NOMO-1 treated with dmso at 0.1 percent for 144 hours (cell line): ENCODE data around the gene NEURL4.
"Not testable (repeated sequence)": the region's sequence is repeated elsewhere in the genome, so short reads cannot be mapped to it uniquely, and the experiment has no call there.

ENCODE experiments used
- DNase-seq: peaks from one replicate; lab custom pipeline; 2025; ENCODE audit not compliant: unreplicated experiment; lab: John Stamatoyannopoulos, UW

The NEURL4 gene

GRCh38 chr17:7347630-7348477, 18.7 kb upstream of the NEURL4 start:
- no peak for DNase-seq

DNA sequence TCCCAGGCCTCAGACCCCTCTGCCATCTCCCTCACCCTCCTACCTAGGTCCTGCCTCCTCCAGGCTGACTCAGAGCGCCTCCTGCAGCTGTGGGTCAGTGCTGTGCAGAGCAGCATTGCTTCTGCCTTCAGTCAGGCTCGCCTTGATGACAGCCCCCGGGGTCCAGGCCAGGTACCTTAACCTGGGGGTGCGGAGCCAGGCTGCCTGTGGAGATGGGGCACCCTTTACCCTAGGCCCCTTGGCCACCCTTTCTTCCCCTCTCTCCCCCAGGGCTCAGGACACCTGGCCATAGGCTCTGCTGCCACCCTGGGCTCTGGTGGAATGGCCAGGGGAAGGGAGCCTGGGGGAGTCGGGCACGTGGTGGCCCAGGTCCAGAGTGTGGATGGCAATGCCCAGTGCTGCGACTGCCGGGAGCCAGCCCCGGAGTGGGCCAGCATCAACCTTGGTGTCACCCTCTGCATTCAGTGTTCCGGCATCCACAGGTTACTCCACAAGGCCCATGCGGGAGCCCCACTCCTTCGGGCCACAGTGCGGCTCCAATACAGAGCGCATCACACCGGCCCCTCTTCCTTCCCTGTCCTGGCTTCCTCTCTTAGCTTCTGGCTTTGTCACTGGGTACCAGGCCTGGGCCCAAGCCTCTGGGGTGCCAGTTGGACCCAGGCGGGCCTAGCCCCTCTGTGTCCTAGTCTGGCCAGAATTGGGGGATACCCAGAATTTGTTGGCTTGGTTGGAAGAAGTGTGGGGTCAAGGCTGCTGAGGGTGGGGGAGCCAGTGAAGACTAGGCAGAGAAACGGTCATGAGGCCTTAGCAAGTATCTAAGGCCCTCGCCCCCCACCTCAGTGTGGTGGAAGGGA, 17.9 kb upstream of the NEURL4 start:
- DNase-seq, result no peak

GRCh38 chr17:7343250-7343649, 14.1 kb upstream of the NEURL4 start:
- no peak for DNase-seq

DNA sequence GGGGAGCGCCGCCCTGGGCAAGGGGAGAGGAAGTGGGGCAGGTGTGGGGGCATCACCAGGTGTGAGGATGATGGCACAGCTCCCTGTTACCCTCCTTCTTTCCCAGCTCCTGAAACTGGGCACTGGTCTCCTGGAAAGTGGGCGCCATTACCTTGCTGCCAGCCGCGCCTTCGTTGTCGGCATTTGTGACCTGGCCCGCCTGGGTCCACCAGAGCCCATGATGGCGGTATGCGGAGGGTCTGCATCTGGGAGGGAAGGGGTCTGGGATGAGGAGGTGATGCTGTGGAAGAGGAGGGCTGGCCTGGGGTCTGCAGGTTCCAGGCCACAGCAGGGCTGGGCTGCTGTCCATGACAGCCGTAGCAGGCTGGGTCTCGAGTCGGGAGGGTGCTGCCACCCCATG, 12.7 kb upstream of the NEURL4 start:
- DNase-seq, result no peak

- DNase-seq, result no peak
These were observed 11.0 kb upstream of the NEURL4 start for GRCh38 chr17:7340179-7340578.

DNA sequence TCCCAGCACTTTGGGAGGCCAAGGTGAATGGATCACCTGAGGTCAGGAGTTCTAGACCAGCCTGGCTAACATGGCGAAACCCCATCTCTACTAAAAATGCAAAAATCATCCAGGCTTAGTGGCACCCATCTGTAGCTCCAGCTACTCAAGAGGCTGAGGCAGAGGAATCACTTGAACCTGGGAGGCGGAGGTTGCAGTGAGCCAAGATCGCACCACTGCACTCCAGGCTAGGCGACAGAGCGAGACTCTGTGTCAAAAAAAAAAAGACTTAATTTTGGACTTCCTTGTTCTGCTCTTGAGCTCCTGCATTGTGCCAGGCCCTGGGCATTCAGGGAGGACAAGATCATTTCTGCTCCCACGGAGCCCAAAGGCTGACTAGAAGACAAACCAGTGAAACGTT, 8.5 kb upstream of the NEURL4 start:
- DNase-seq, result not testable (repeated sequence)

DNA sequence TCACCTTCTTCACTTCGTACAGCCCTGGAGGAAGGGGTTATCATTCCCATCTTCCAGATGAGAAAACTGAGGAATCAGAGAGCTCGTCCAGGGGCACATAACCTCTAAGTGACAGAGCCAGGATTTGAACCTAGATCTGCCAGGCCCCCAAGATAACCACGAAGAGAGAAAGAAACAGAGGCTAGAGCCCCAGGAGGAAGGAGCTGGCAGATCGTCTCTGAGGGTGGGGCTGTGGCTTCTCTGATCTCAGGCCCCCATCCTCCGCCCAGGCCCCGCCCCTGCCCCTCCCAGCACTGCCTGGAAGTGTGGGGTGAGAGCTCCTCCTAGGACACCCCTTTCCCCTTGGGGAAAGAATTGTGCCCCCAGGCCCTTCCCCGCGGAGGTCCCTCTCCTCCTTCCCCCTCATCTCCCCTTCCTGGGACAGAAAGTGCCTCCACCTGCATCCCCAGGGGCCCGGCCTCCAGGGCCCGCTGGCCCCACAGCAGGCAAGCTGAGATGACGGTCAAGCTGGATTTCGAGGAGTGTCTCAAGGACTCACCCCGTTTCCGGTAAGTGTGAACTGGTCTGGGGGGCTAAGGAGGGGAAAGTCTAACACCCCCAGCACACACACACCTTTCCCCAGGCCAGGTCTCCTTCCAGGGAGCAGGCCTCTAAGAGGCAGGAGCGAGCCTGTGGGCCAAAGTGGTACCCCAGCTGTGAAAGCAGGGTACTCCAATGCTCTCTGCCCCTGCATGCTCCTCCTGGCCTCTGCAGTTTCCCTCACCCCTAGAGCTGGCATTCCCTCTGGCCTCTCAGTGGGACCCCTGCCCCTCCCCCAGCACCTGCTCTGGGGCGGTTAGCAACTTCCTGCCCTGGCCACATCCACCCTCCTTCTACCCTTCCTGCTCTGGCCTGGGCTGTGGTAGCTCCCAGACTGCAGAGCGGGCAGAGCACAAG, 7.4 kb upstream of the NEURL4 start, which contains the start of gene ACAP1:
Gene ACAP1, plus strand, starts transcription at position 290 of the 936 bp plus-strand sequence. Its CDS starts 206 bp downstream, at position 496.
- DNase-seq, result peak; percentile 50

DNA sequence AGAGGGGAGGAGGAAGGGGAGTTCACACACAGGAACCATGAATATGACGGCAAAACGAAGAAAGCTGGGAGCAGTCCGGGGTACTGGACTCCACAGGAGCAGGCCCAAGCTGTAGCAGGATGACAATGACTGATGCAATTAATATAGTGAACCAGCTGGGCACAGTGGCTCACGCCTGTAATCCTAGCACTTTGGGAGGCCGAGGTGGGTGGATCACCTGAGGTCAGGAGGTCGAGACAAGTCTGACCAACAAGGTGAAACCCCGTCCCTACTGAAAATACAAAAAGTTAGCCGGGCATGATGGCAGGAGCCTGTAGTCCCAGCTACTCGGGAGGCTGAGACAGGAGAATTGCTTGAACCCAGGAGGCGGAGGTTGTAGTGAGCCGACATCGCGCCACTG, 6.6 kb upstream of the NEURL4 start:
- DNase-seq, result not testable (repeated sequence)

DNA sequence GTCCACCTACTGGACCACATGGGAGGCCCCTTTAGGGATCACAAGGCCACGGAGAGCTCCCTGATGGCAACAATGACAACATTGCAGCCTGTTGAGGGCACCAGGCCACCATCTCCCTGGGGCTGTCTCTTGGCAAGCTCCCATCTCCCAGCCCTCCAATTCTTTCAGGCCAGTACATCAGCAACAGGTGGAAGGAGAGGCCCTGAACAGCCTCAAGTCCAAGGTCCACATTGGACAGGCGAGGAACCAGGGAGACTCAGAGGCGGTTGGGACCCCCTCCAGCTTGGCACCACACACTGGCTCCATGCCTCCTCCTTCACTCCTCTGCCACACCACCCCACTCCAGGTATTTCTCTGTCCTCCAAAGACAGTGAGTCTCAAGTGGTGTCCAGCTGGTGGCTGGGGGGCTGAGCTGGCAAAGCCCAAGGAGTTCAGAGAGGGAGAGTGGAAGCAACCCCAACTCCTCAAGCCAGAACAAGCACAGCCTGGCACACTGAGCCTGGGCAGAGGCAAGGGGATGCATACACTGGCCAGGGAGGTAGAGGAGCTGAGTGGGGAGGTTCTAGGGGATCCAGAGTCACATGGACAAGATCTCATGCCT, 5.9 kb upstream of the NEURL4 start:
- DNase-seq, result no peak

GRCh38 chr17:7332600-7333069, 3.5 kb upstream of the NEURL4 start:
- DNase-seq, result not testable (repeated sequence)

DNA sequence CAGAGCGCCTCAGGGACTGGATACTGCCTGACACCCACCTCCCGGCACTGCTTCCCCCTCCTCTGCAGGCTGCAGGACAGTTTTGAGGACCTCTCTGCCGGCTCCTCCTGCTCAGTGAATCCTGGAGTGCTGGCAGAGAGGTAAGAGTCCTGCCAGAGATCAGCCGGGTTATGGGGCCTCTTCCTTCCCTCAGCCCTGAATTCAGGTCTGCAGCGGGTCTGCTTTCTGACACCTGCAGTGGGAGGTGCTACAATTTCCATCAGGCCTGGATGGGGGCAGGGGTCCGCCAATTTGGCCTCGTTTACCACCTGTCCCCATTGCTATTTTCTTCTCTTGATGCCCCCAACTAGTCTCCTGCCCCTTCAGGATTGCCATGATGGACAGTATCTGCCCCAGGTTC, 3.0 kb upstream of the NEURL4 start:
- DNase-seq, result no peak

DNA sequence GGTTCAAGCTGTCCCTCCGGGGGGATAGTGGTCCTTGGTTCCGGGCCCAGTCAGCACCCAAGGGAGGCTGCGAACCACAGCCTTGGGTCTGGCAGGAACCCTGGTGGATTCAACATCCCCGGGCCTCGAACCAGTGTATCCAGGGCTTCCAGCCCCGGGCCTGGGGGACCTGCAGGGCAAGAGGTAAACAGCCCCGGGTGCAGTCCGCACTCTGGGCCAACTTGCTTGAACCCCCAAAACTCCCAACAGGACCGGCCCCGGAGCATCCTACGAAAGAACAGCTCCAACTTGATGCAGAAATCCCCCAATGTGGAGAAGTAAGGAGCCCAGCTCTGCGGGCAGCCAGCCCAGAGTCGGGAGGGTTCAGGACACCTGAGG, 1.5 kb upstream of the NEURL4 start:
- DNase-seq, result no peak

GRCh38 chr17:7329997-7330637, 982 bp upstream of the NEURL4 start:
- DNase-seq, result peak; percentile 65

DNA sequence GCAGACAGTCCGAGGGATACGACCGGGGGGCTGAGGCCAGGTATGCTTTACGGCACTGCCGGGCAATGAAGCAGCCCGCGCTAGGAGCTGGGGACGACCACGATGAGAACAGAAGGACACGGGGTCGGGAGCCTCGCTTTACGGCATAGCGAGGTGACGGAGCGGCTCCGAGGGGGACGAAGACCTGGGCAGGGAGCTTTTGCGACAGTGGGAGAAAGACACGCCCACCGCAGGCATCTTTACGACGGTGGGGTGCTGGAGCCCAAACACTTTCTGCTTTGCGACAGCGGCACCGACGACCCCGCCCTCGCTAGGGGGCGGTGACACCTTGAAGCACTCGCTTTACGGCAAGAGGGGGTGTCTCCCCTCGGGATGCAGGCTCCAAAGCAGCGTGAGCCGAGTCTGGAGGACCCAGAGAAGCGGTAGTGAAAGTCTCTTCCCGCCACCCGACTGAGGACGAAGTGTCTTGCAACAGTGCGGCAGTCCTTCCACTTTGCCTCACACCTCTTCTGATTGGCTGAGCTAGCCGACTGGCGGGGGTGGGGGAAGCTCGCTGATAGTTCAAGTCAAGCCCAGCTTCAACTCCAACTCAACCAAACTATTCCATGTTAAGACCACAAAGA, 350 bp upstream of the NEURL4 start:
- DNase-seq, result peak; percentile 98

GRCh38 chr17:7328009-7328408, 1.1 kb downstream of the NEURL4 start:
- DNase-seq, result no peak

DNA sequence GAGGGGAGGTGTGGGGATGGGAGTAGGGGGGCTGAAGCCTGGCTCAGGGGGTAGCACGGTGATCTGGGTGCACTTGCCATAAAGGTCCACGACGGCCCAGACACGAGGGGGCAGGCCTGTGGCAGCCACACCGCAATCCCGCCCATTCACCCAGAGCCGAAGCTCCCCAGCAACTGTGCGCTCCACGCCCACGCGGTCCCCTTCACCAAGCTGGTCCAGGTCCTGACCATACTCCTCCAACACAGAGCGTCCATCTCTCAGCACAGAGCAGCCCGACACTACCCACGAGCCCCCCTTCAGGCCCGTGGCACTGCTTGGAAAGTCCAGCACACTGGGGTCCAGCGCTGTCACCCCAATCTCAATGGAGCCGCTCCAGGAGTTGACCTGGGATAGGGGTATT, 1.6 kb downstream of the NEURL4 start:
- DNase-seq, result no peak

- no peak for DNase-seq
These were observed 2.1 kb downstream of the NEURL4 start for GRCh38 chr17:7327056-7327455.

- DNase-seq, result no peak
These were observed 2.9 kb downstream of the NEURL4 start for GRCh38 chr17:7326186-7326585.

DNA sequence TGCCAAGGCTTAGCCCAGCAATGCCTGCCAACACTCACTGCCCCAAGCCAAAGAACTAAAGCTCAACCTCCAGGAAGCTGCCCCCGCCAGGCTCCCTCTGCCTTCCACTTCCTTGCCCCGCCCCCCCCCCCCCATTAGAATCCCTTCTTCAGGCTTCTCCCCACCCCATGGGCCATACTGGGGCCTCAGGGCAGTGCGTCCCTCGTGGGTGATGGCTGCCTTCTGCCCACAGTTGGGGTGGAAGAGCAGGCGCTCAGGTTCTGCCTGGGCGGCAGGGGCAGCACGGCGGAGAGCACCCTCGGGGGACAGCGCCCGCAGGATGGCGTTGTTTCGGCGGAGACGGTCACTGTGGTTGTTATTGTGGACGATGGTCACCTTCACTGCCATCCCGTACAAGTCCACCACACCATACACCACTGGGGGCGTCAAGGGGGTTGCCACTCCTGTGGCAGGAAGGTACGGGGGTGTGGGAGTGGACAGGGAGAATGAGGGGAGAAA, 4.1 kb downstream of the NEURL4 start:
- no peak for DNase-seq
